GM08714 (cell line): ENCODE data around the gene FOXJ3.

Experiments
- H3K4me3 ChIP-seq: fragments of 200-500 bp; sonication (Bioruptor generic); 2 replicates; pipeline ENCODE4 v1.5.1; 2014; ENCODE audit warnings: mild to moderate bottlenecking, low read length, inconsistent platforms
- ZNF274 ChIP-seq: IDR thresholded peaks from 2 replicates; pipeline ENCODE4 v1.6.1; 2012; ENCODE audit warnings: mild to moderate bottlenecking, low read depth, low read length

Gene FOXJ3

GRCh38 chr1:42155362-42155761, 179.7 kb downstream of the FOXJ3 start:
- H3K4me3 ChIP-seq = no peak overlapping the region
- no peak for TF ChIP-seq ZNF274

- TF ChIP-seq ZNF274 = no peak
- H3K4me3 ChIP-seq = no peak overlapping the region
These were observed 180.3 kb downstream of the FOXJ3 start for GRCh38 chr1:42154685-42155084.

DNA sequence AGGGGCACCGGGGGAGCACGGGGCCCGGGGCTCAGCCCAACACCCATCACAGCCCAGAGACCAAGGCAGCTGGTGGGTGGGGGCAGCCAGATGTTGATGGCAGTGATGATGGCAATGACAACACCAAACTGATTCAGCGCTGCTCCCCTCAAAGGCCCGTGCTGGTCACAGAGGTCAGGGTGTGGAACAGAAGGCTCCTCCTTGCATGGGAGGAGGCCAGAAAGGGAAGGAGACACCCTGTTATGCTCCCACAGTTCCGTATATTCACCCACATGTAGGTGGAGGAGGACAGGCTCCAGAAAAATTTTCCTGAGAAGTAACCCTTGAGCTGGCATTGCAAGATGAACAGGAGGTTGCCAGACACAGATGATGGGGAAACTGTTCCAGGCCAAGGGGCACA, 181.4 kb downstream of the FOXJ3 start:
- no peak overlapping the region for H3K4me3 ChIP-seq

GRCh38 chr1:42152907-42153600, 182.0 kb downstream of the FOXJ3 start, which contains the start of gene GUCA2B:
GUCA2B (plus strand) TSS chr1:42153410; CDS start chr1:42153451, 41 bp downstream.
- no peak within 1 kb of the TSS for H3K4me3 ChIP-seq
- no peak for TF ChIP-seq ZNF274

More for the DNA sequence above, 181.4 kb downstream of the FOXJ3 start:
- TF ChIP-seq ZNF274 = no peak

- H3K4me3 ChIP-seq = no peak overlapping the region
- TF ChIP-seq ZNF274 = no peak
These were observed 182.9 kb downstream of the FOXJ3 start for GRCh38 chr1:42152119-42152518.

DNA sequence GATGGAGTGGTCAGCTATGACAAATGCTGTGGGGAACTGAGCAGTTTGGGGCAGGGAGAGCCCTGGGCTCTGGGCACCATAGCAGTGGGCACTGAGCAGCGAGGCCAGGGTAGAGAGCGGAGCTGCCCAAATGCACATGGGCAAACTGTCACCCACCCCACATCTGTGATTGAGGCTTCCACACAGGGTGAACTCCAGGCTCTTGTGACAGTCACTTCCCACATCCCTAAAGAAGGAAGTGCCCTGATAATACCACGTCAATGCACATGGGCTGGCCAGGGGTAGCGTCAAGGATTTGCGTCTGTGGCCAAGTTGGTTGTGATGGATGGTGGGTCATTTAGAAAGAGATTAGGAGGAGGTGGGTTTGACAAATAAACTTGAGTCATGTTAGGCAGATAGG, 184.4 kb downstream of the FOXJ3 start:
- no peak for TF ChIP-seq ZNF274
- no peak overlapping the region for H3K4me3 ChIP-seq

DNA sequence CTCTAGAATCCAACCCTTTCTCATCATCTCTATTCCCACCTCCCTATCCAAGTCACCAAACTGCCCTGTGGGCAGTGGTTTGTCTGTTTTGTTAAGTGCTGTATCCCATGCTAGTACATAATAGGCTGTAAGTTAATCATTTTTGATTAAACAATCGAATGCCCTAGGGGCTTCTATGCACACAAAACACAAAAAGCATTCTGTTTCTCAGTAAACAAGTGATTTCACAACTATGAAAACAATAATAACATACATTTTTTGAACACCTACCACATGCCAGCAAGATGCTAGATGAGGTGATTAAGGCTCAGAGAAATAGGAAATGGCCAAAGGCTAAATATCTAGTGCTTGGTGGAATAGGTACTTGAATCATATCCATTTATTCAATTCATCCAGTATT, 186.9 kb downstream of the FOXJ3 start:
- no peak for TF ChIP-seq ZNF274
- H3K4me3 ChIP-seq = no peak overlapping the region

- no peak overlapping the region for H3K4me3 ChIP-seq
- no peak for TF ChIP-seq ZNF274
These were observed 188.3 kb downstream of the FOXJ3 start for GRCh38 chr1:42146626-42147320.

- no peak overlapping the region for H3K4me3 ChIP-seq
- no peak for TF ChIP-seq ZNF274
These were observed 189.0 kb downstream of the FOXJ3 start for GRCh38 chr1:42145764-42146625.

- H3K4me3 ChIP-seq = no peak overlapping the region
- no peak for TF ChIP-seq ZNF274
These were observed 189.7 kb downstream of the FOXJ3 start for GRCh38 chr1:42145389-42145716.

DNA sequence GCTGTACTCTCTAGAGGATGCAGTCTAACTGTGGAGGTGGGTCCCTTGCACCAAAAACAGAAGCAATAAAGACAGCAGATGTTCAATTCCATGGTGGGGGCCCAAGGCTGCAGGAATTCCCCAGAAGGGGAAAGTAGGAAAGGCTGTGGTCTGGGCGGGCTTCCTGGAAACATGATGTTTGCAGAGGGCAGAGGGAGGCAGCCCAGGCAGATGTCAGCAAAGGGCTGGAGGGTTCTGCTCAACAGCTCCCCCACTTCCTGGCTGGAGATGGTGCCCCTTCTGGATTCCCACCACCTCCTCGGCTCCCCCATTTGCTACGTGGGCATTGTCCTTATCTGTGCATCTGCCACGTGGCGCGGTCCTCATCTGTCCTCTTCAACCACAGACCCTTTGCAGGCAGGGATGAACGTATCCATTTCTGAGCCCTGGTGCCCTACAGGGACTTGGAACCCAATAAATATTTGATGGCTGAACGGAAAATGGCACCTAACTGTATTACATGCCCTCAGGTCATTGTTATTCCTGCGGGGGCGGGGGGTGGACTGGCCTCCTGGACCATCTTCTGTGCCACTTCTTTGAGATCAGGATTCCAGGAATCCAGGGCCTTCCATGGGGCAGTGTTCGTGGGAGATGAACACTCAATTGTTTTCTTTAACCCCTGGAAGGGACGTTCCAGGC, 190.2 kb downstream of the FOXJ3 start:
- no peak overlapping the region for H3K4me3 ChIP-seq
- no peak for TF ChIP-seq ZNF274

GRCh38 chr1:42143896-42144710, 190.9 kb downstream of the FOXJ3 start:
- no peak for TF ChIP-seq ZNF274

More at GRCh38 chr1:42143896-42144710, 190.9 kb downstream of the FOXJ3 start:
- H3K4me3 ChIP-seq = no peak overlapping the region
